AG09319 (cell line): ENCODE measurements around the gene GZMM.

ENCODE experiments used
- DNase-seq: peaks from one replicate; pipeline ENCODE4 v3.0.0-alpha.2; 2010; ENCODE audit warnings: low read depth; ENCODE audit errors: extremely low read depth
- CTCF ChIP-seq: IDR thresholded peaks from 2 replicates; pipeline ENCODE4 v1.5.1; 2011; ENCODE audit warnings: low read depth, mild to moderate bottlenecking, inconsistent platforms, low read length, moderate library complexity

GZMM gene

GRCh38 chr19:596263-596655 lies 52.4 kb downstream of the GZMM start:
- DNase-seq, result no peak

GRCh38 chr19:597406-598315 lies 53.8 kb downstream of the GZMM start:
- no peak for DNase-seq
- no peak for TF ChIP-seq CTCF

More at GRCh38 chr19:596263-596655, 52.4 kb downstream of the GZMM start:
- no peak for TF ChIP-seq CTCF
